ENCODE results near the gene GLOD4.
"Not testable (repeated sequence)": the region's sequence is repeated elsewhere in the genome, so short reads cannot be mapped to it uniquely, and the experiment has no call there.

Gene GLOD4

GRCh38 chr17:781805-782731, at the start of gene GLOD4, which contains the start of gene MRM3:
GLOD4 (minus strand) TSS chr17:782280; CDS start chr17:782255, 25 bp downstream.
MRM3 (plus strand) TSS chr17:782353; CDS start chr17:782379, 26 bp downstream.
- peak; percentile 86 for DNase-seq

GRCh38 chr17:830950-831349, 48.9 kb upstream of the GLOD4 start:
- DNase-seq, result no peak

GRCh38 chr17:830381-830780, 48.3 kb upstream of the GLOD4 start:
- DNase-seq, result no peak

- not testable (repeated sequence) for DNase-seq
Measured at GRCh38 chr17:829614-830013, 47.5 kb upstream of the GLOD4 start.

- no peak for DNase-seq
Measured at GRCh38 chr17:828761-829160, 46.7 kb upstream of the GLOD4 start.

- DNase-seq, result no peak
Measured at GRCh38 chr17:826778-827177, 44.7 kb upstream of the GLOD4 start.

- DNase-seq, result no peak
Measured at GRCh38 chr17:825216-825615, 43.1 kb upstream of the GLOD4 start.

GRCh38 chr17:824378-824777, 42.3 kb upstream of the GLOD4 start:
- DNase-seq, result no peak

GRCh38 chr17:823501-823902, 41.4 kb upstream of the GLOD4 start:
- no peak for DNase-seq

GRCh38 chr17:819251-819650, 37.2 kb upstream of the GLOD4 start:
- no peak for DNase-seq

- no peak for DNase-seq
Measured at GRCh38 chr17:814371-814770, 32.3 kb upstream of the GLOD4 start.

- DNase-seq, result no peak
Measured at GRCh38 chr17:812638-813204, 30.6 kb upstream of the GLOD4 start.

- DNase-seq, result no peak
Measured at GRCh38 chr17:811051-811784, 29.1 kb upstream of the GLOD4 start.

GRCh38 chr17:807523-808294, 25.6 kb upstream of the GLOD4 start:
- DNase-seq, result no peak

- no peak for DNase-seq
Measured at GRCh38 chr17:806781-807522, 24.9 kb upstream of the GLOD4 start.

GRCh38 chr17:806346-806745, 24.3 kb upstream of the GLOD4 start:
- DNase-seq, result no peak

GRCh38 chr17:805886-806285, 23.8 kb upstream of the GLOD4 start:
- not testable (repeated sequence) for DNase-seq

GRCh38 chr17:804541-805435, 22.7 kb upstream of the GLOD4 start:
- DNase-seq, result no peak

GRCh38 chr17:802901-803881, 21.1 kb upstream of the GLOD4 start:
- DNase-seq, result no peak

- DNase-seq, result no peak
Measured at GRCh38 chr17:802481-802880, 20.4 kb upstream of the GLOD4 start.
